D721Med (cell line): Measurements from ENCODE around the gene CCDC83.

Source experiments
- DNase-seq: peaks from one replicate; pipeline ENCODE4 v3.0.0; 2011; ENCODE audit warnings: low spot score; ENCODE audit not compliant: insufficient read length
- FAIRE-seq: peaks from 2 replicates; lab custom pipeline; 2011; peaks lifted over from hg19 to GRCh38; lab: Jason Lieb, UNC
- TF ChIP-seq, protein P1 (sequence below): IDR thresholded peaks from 2 replicates; pipeline ENCODE4 v1.5.1; 2012; ENCODE audit warnings: mild to moderate bottlenecking, control low read depth; ENCODE audit not compliant: insufficient read depth; ENCODE audit errors: missing control alignments

Gene CCDC83

DNA sequence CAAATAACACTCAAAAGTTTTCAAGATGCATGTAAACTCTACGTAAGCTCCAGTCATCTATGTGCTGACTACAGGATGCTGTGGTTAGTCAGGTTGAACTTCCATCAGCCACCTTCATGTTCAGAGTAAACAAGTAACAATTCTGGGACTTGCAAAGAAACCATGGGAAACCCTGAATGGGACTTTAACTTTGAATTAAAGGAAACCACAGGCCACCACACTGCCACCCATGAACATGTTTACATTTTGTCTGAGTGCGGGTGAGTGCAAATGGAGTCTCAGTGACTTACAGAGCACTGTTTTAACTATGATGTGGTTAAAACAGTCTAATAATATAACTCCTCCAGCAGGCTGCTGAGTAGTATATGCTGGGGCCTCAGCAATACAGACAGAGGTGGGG lies 31.4 kb upstream of the CCDC83 start:
- no peak for FAIRE-seq
- TF ChIP-seq, protein P1, sequence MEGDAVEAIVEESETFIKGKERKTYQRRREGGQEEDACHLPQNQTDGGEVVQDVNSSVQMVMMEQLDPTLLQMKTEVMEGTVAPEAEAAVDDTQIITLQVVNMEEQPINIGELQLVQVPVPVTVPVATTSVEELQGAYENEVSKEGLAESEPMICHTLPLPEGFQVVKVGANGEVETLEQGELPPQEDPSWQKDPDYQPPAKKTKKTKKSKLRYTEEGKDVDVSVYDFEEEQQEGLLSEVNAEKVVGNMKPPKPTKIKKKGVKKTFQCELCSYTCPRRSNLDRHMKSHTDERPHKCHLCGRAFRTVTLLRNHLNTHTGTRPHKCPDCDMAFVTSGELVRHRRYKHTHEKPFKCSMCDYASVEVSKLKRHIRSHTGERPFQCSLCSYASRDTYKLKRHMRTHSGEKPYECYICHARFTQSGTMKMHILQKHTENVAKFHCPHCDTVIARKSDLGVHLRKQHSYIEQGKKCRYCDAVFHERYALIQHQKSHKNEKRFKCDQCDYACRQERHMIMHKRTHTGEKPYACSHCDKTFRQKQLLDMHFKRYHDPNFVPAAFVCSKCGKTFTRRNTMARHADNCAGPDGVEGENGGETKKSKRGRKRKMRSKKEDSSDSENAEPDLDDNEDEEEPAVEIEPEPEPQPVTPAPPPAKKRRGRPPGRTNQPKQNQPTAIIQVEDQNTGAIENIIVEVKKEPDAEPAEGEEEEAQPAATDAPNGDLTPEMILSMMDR, result no peak
- DNase-seq, result no peak

DNA sequence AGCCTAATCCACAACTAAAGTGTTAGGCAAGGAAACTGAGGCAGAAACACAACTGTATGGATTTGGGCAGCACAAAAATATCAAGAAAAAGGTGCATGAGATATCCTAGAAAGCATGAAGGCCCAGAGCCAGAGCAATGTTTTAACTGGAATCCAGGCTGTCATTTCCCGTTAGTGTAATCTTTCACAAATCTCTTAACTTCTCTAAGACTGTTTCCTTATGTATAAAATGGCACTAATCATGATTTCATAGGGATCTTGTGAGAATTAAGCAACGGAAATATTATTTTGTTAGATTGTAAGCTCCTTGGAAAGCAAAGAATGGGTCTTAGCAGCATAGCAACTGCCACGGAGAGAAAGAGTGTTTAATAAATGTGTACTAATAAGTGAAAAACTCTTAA lies 29.6 kb upstream of the CCDC83 start:
- TF ChIP-seq, protein P1, result no peak
- no peak for FAIRE-seq

DNA sequence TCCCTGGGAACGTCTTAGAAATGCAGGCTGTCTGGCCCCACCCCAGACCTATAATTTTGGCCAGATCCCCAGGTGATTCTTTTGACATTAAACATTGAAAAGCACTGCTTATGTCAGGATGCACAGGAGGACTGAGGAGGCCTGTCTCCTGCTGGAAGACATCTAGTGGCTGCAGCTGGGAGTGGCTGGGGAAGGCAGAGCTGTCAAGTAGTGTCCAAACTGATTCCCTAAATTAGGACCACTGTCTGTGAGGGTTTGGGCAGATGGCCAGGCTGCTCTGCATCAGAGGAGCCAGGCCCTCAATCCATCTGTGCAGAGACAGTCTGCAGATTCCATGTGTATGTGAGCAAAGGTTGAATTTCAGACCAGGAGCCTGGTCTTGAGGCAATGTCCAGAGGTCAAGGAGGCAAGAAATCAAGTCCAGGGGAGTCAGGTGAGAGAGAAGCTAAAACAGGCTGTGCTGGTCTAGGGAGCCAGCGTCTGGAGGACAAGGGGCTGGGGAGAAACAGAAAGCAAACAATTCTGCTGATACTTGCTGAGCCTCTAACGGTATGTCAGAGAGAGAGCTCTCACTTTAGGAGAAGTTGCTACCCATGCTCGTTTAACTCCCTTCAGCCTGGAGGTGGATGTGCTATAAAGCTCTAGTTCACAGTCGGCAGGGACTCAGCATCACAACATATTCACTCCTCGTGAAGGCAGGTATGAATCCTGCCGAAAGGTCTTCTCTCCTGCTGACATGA lies 28.9 kb upstream of the CCDC83 start:
- TF ChIP-seq, protein P1, result peak; percentile 34
- FAIRE-seq, result no peak
- no peak for DNase-seq

More for the DNA sequence above, 29.6 kb upstream of the CCDC83 start:
- no peak for DNase-seq

DNA sequence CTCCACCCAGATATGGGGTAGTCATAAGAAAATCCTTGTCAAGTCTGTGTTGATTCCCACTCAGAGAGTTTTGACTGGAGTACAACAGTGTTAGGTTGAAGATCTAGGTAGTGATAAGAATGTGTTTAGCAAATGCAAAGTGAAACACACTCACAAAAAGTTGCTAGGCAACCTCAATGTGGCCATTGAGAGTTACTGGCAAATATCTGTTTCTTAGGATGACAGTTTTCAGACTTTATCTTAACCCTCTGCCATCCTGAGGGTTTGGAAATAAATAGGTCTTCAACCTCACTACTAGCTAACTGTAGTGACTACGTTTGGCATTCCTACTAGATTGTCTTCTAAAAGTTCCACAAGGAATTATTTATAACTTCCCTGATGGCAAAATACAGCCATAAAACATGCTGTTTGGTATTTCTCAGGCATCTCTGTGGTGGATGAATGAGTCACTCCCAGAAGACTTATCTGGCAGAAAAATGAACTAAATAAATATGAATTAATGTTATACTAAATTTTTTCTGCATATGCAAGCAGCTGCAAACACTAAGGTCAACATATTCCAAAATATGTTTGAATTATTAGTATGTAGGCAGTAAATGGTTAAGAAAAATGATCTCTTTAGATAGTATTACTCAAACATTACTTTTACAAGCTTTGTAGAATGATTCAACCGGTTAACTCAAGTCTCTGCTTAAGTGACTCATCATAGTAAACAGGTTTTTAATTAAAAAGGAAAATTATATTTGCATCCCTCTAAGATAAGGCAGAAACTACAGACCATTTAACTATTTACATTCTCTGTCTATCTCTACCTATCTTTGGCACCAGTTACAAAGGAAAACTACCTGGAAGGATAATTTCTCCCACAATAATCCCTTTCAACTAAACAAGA lies 27.2 kb upstream of the CCDC83 start:
- no peak for DNase-seq

DNA sequence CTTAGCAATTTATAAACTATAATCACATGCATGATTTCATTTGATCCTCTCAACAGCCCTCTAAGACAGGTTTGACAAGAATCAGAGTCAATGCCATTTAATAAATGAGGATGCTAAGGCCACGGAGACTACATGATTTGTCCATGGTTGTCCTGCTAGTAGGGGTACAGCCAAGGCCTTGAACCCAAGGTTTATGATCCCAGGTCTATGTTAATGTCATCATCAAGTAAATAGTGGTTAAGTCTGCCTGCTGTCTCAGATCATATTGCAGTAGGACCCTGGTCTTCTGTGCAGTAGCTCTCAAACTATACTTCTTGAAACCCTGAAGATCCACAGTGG lies 26.6 kb upstream of the CCDC83 start:
- DNase-seq (no peak), FAIRE-seq (no peak)
- TF ChIP-seq, protein P1, result no peak

More for the DNA sequence above, 27.2 kb upstream of the CCDC83 start:
- TF ChIP-seq, protein P1, result no peak
- FAIRE-seq, result no peak

DNA sequence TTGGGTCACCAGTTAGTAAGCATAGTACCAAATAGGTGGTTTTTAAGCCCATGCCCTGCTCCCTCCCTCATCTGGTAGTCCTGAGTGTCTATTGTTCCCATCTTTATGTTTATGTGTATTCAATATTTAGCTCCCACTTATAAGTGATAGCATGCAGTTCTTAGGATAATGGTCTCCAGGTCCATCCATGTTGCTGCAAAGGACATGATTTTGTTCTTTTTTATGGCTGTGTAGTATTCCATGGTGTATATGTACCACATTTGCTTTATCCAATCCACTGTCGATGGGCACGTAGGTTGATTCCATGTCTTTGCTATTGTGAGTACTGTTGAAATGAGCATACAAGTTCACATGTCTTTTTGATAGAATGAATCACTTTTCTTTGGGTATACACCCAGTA lies 26.0 kb upstream of the CCDC83 start:
- no peak for FAIRE-seq
- TF ChIP-seq, protein P1, result no peak
- DNase-seq, result no peak
